Neural cell (in vitro differentiated cells): ENCODE results near the gene AMOTL2.

Source experiments
- EP300 ChIP-seq: fragments of 450-650 bp; conservative IDR thresholded peaks from 2 replicates; pipeline ENCODE4 v1.6.1; 2014; ENCODE audit warnings: antibody characterized with exemption, mild to moderate bottlenecking, moderate library complexity; ENCODE audit not compliant: poor library complexity, severe bottlenecking
- EZH2 ChIP-seq: fragments of 200-600, 300-800 bp; shearing (Covaris generic), sonication (generic); IDR thresholded peaks from 2 replicates; pipeline ENCODE4 v1.6.1; 2014; ENCODE audit warnings: antibody characterized with exemption, low read length, borderline replicate concordance, mild to moderate bottlenecking; ENCODE audit not compliant: insufficient read depth, poor library complexity, severe bottlenecking
- MXI1 ChIP-seq: fragments of 450-650 bp; conservative IDR thresholded peaks from 2 replicates; pipeline ENCODE4 v1.6.1; 2014; ENCODE audit warnings: antibody characterized with exemption, mild to moderate bottlenecking; ENCODE audit not compliant: poor library complexity, severe bottlenecking
- POLR2AphosphoS5 ChIP-seq: IDR thresholded peaks from 2 replicates; pipeline ENCODE4 v1.6.1; 2012
- RAD21 ChIP-seq: fragments of 450-650 bp; conservative IDR thresholded peaks from 2 replicates; pipeline ENCODE4 v1.6.1; 2014; ENCODE audit warnings: antibody characterized with exemption, mild to moderate bottlenecking, moderate library complexity
- SMC3 ChIP-seq: fragments of 450-650 bp; conservative IDR thresholded peaks from 2 replicates; pipeline ENCODE4 v1.6.1; 2014; ENCODE audit warnings: antibody characterized with exemption, mild to moderate bottlenecking, moderate library complexity; ENCODE audit not compliant: poor library complexity
- TAF1 ChIP-seq: IDR thresholded peaks from 2 replicates; pipeline ENCODE4 v1.6.1; 2012; ENCODE audit warnings: low read depth
- TF ChIP-seq, protein P1 (sequence below): IDR thresholded peaks from 2 replicates; pipeline ENCODE4 v1.6.1; 2012; ENCODE audit warnings: borderline replicate concordance
- TF ChIP-seq, protein P2 (sequence below): fragments of 450-650 bp; IDR thresholded peaks from 2 replicates; pipeline ENCODE4 v1.5.1; 2014; ENCODE audit warnings: antibody characterized with exemption, mild to moderate bottlenecking, moderate library complexity; ENCODE audit not compliant: poor library complexity, severe bottlenecking

DNA sequence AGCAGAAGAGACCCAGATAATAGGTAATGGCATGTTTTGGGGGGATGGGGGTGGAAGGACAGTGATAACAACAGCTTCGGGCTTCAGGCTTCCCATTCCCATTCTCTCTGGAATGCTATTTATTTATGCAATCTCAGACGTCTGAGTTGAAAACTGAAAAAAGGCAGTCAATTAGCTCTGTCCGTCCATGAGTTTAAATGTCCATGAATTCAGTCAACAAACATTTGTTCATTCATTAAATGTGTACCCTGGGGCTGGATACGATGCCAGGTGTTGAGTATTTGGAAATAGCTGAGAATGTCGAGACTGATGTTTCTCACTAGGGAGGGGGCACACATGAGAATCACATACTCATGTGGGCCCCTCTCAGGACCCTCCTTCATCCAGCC, 42.4 kb downstream of the AMOTL2 start:
- TF ChIP-seq, protein P1, sequence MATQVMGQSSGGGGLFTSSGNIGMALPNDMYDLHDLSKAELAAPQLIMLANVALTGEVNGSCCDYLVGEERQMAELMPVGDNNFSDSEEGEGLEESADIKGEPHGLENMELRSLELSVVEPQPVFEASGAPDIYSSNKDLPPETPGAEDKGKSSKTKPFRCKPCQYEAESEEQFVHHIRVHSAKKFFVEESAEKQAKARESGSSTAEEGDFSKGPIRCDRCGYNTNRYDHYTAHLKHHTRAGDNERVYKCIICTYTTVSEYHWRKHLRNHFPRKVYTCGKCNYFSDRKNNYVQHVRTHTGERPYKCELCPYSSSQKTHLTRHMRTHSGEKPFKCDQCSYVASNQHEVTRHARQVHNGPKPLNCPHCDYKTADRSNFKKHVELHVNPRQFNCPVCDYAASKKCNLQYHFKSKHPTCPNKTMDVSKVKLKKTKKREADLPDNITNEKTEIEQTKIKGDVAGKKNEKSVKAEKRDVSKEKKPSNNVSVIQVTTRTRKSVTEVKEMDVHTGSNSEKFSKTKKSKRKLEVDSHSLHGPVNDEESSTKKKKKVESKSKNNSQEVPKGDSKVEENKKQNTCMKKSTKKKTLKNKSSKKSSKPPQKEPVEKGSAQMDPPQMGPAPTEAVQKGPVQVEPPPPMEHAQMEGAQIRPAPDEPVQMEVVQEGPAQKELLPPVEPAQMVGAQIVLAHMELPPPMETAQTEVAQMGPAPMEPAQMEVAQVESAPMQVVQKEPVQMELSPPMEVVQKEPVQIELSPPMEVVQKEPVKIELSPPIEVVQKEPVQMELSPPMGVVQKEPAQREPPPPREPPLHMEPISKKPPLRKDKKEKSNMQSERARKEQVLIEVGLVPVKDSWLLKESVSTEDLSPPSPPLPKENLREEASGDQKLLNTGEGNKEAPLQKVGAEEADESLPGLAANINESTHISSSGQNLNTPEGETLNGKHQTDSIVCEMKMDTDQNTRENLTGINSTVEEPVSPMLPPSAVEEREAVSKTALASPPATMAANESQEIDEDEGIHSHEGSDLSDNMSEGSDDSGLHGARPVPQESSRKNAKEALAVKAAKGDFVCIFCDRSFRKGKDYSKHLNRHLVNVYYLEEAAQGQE, result no peak
- no peak for TF ChIP-seq POLR2AphosphoS5
- TF ChIP-seq, protein P2, sequence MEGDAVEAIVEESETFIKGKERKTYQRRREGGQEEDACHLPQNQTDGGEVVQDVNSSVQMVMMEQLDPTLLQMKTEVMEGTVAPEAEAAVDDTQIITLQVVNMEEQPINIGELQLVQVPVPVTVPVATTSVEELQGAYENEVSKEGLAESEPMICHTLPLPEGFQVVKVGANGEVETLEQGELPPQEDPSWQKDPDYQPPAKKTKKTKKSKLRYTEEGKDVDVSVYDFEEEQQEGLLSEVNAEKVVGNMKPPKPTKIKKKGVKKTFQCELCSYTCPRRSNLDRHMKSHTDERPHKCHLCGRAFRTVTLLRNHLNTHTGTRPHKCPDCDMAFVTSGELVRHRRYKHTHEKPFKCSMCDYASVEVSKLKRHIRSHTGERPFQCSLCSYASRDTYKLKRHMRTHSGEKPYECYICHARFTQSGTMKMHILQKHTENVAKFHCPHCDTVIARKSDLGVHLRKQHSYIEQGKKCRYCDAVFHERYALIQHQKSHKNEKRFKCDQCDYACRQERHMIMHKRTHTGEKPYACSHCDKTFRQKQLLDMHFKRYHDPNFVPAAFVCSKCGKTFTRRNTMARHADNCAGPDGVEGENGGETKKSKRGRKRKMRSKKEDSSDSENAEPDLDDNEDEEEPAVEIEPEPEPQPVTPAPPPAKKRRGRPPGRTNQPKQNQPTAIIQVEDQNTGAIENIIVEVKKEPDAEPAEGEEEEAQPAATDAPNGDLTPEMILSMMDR, result no peak
- TF ChIP-seq EP300, result no peak
- TF ChIP-seq RAD21, result no peak
- TF ChIP-seq TAF1, result no peak
- TF ChIP-seq SMC3, result no peak
- TF ChIP-seq EZH2, result no peak
- no peak for TF ChIP-seq MXI1
